Measurements from ENCODE around the gene FCHSD2.

DNA sequence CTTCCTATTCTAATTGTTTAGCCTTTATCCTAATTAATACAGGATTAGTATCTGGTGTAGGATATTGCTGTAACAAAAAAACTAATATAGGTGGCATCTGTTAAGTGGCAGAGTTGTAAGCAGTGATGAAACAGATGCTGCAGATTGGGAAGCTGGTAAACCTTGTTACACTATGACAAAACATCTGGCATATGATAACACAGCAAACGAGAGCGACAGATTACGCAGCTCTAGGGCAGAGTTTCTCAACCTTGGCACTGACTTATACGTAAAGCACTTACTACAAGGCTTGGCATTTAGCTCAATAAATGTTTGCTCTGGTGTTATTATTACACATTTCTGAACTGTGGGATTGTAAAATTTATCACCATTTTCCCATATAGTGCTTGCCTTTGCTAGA lies 190.9 kb downstream of the FCHSD2 start:
- TF ChIP-seq, protein P1, sequence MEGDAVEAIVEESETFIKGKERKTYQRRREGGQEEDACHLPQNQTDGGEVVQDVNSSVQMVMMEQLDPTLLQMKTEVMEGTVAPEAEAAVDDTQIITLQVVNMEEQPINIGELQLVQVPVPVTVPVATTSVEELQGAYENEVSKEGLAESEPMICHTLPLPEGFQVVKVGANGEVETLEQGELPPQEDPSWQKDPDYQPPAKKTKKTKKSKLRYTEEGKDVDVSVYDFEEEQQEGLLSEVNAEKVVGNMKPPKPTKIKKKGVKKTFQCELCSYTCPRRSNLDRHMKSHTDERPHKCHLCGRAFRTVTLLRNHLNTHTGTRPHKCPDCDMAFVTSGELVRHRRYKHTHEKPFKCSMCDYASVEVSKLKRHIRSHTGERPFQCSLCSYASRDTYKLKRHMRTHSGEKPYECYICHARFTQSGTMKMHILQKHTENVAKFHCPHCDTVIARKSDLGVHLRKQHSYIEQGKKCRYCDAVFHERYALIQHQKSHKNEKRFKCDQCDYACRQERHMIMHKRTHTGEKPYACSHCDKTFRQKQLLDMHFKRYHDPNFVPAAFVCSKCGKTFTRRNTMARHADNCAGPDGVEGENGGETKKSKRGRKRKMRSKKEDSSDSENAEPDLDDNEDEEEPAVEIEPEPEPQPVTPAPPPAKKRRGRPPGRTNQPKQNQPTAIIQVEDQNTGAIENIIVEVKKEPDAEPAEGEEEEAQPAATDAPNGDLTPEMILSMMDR (IDR thresholded peaks at IDR 0.05), result no peak
- no peak for TF ChIP-seq POLR2A (IDR thresholded peaks at IDR 0.05)
